Lower leg skin (tissue), 4 donors: ENCODE measurements around the gene INSYN2B. TPM values are rescaled to one million over a fixed set of nuclear protein-coding genes. Genes with fewer than 3 reads are reported as not detected.
A peak's percentile ranks its signal among the peaks of the same experiment; 100 is the strongest.

Source experiments
- DNase-seq, 2 donors: peaks; one replicate each; pipeline ENCODE4 v3.0.0-alpha.2; 2019; ENCODE audit warnings: low spot score in 2 of 2
- H3K4me3 ChIP-seq: fragments of 200-600 bp; sonication (generic); 2 replicates; pipeline ENCODE4 v1.5.1; 2017; ENCODE audit warnings: mild to moderate bottlenecking, low read depth; ENCODE audit not compliant: poor library complexity, severe bottlenecking
- CTCF ChIP-seq, 3 donors: fragments of 450-650 bp; IDR thresholded peaks; one replicate each; pipeline ENCODE4 v1.5.1; 2016; ENCODE audit warnings: antibody characterized with exemption in 3 of 3, mild to moderate bottlenecking in 3 of 3, moderate library complexity in 2 of 3
- POLR2A ChIP-seq, 2 donors: fragments of 450-650 bp; IDR thresholded peaks; one replicate each; pipeline ENCODE4 v1.6.1; 2016 to 2017; ENCODE audit warnings: antibody characterized with exemption in 2 of 2, mild to moderate bottlenecking in 1 of 2, moderate library complexity in 1 of 2
- WGBS, 2 donors: methylation state at CpG; one replicate each; pipeline ENCODE4 v1.1.5; 2018; 5-methylcytosine and 5-hydroxymethylcytosine counted together
- intact Hi-C: fragments of 100-400 bp; cut with DNase I; formaldehyde crosslinking; loops from one replicate; pipeline ENCODE4 v1.15.0; 2023; ENCODE audit warnings: low total_unique reads
- total RNA-seq, 4 donors: library from RNA; depleted of rRNA; stranded (reverse); fragments of >200 nt; gene quantifications; one replicate each; pipeline ENCODE4 v1.1.0, GENCODE V29; 2016

Gene INSYN2B
- total RNA-seq, 4 donors from 2014 or later: 0.15 to 2.0 (median 0.82) TPM

- H3K4me3 ChIP-seq: no peak overlapping the region
- WGBS, 2 donors: 91 to 92% methylated on average over 1 of the region's 1 CpG
- no peak for TF ChIP-seq CTCF (IDR thresholded peaks at IDR 0.05)
- TF ChIP-seq POLR2A (IDR thresholded peaks at IDR 0.05): no peak
- intact Hi-C loops: no loop called here
- no peak for DNase-seq
These were observed 8.5 kb downstream of the INSYN2B start for GRCh38 chr5:169971780-169972179.

- H3K4me3 ChIP-seq: no peak overlapping the region
- intact Hi-C loops: no loop called here
These were observed 9.2 kb downstream of the INSYN2B start for GRCh38 chr5:169970911-169971765.

GRCh38 chr5:169970339-169970738 is 10.0 kb downstream of the INSYN2B start:
- intact Hi-C loops: no loop called here
- DNase-seq: no peak
- TF ChIP-seq POLR2A (IDR thresholded peaks at IDR 0.05) (no peak), CTCF (IDR thresholded peaks at IDR 0.05) (no peak)
- no peak overlapping the region for H3K4me3 ChIP-seq

More at GRCh38 chr5:169970911-169971765, 9.2 kb downstream of the INSYN2B start:
- WGBS, 2 donors: 40 to 42% methylated on average over 8 of the region's 8 CpGs
- peak in 1 of 2 donors; percentile 32 for DNase-seq
- no peak for TF ChIP-seq CTCF (IDR thresholded peaks at IDR 0.05)
- TF ChIP-seq POLR2A (IDR thresholded peaks at IDR 0.05): no peak

- TF ChIP-seq CTCF (IDR thresholded peaks at IDR 0.05): no peak
- TF ChIP-seq POLR2A (IDR thresholded peaks at IDR 0.05): no peak
- intact Hi-C loops: no loop called here
- no peak for DNase-seq
- no peak overlapping the region for H3K4me3 ChIP-seq
- 75 to 80% methylated on average over 5 of the region's 5 CpGs for WGBS, 2 donors
These were observed 16.0 kb downstream of the INSYN2B start for GRCh38 chr5:169964246-169964645.

- TF ChIP-seq POLR2A (IDR thresholded peaks at IDR 0.05) (no peak), CTCF (IDR thresholded peaks at IDR 0.05) (no peak)
- 82% methylated on average over 2 of the region's 2 CpGs for WGBS, 2 donors
- DNase-seq: no peak
- intact Hi-C loops: no loop called here
- H3K4me3 ChIP-seq: no peak overlapping the region
These were observed 19.6 kb downstream of the INSYN2B start for GRCh38 chr5:169960659-169961058.
